Measurements from ENCODE around the gene ERMARD. TPM values are rescaled to one million over a fixed set of nuclear protein-coding genes. Genes with fewer than 3 reads are reported as not detected.

The ERMARD gene
- total RNA-seq, 1 experiment from 2014 or later, result 13.6 TPM

GRCh38 chr6:169755162-169755561 is 3.7 kb downstream of the ERMARD start:
- Histone ChIP-seq H4K8ac (replicated peaks; ENCODE audit: insufficient read length, low read depth, low read length) (no peak overlapping the region), H4K91ac (ENCODE audit: insufficient read length, low read depth, low read length) (no peak overlapping the region), H3K79me1 (ENCODE audit: insufficient read depth, low read depth, low read length, poor library complexity, severe bottlenecking) (no peaks in the 10 kb centered on the region), H2BK15ac (ENCODE audit: low read depth, low read length) (no peak overlapping the region), H4K5ac (ENCODE audit: insufficient read length, low read depth, low read length) (no peak overlapping the region), H2BK120ac (ENCODE audit: low read depth, low read length, poor library complexity, severe bottlenecking) (no peak overlapping the region), H3K9ac (ENCODE audit: extremely low read depth, insufficient read length, low read length) (no peak overlapping the region), H3K14ac (ENCODE audit: insufficient read depth, low read length) (no peak overlapping the region), H2BK5ac (ENCODE audit: insufficient read length, low read length) (no peak overlapping the region), H2BK12ac (ENCODE audit: insufficient read length, low read depth, low read length) (no peak overlapping the region), H3K4ac (ENCODE audit: low read depth, low read length) (no peak overlapping the region), H4K20me1 (ENCODE audit: control insufficient read depth, insufficient read depth, insufficient read length) (no peaks in the 10 kb centered on the region), H2AK5ac (ENCODE audit: insufficient read length, low read length) (no peak overlapping the region), H3K27me3 (ENCODE audit: insufficient read depth, low read length) (no peaks in the 10 kb centered on the region), H3K9me3 (ENCODE audit: control insufficient read depth, low read depth, low read length) (no peaks in the 10 kb centered on the region), H3K23ac (ENCODE audit: insufficient read length, low read depth, low read length) (no peak overlapping the region), H3K4me2 (ENCODE audit: insufficient read depth, insufficient read length, low read length) (no peak overlapping the region), H3K27ac (ENCODE audit: insufficient read length, low read depth, low read length) (no peak overlapping the region), H3K79me2 (ENCODE audit: insufficient read depth, low read length) (no peaks in the 10 kb centered on the region), H3K56ac (ENCODE audit: insufficient read length, low read depth, low read length) (no peak overlapping the region), H3K18ac (ENCODE audit: insufficient read length, low read depth, low read length) (no peak overlapping the region), H2BK20ac (ENCODE audit: low read depth, low read length, poor library complexity, severe bottlenecking) (no peak overlapping the region), H2AFZ (ENCODE audit: low read length) (no peak overlapping the region), H3T11ph (ENCODE audit: low read length) (no peak overlapping the region), H3K4me1 (ENCODE audit: insufficient read depth, low read length) (no peaks in the 10 kb centered on the region), H3K23me2 (ENCODE audit: insufficient read length, low read depth, low read length, poor library complexity, severe bottlenecking) (peaks cover 10% of the 10 kb centered on the region)
- no peak overlapping the region for H3K27ac Mint-ChIP-seq
- H3K4me1 Mint-ChIP-seq, result peaks cover 16% of the 10 kb centered on the region in 2 experiments
- H3K9me3 Mint-ChIP-seq, result no peaks in the 10 kb centered on the region
- WGBS (ENCODE audit: extremely low coverage, insufficient read length, low lambda C conversion rate), result no CpG with 5 or more reads among the region's 6 CpGs
- peaks cover 2 to 30% (median 26%) of the 10 kb centered on the region in 3 experiments; a peak in 5 of 7 replicates for H3K36me3 Mint-ChIP-seq (ENCODE audit: insufficient read depth in 1 of 3, low read depth in 3 of 3)
- no peak for DNase-seq
- TF ChIP-seq, protein P1, sequence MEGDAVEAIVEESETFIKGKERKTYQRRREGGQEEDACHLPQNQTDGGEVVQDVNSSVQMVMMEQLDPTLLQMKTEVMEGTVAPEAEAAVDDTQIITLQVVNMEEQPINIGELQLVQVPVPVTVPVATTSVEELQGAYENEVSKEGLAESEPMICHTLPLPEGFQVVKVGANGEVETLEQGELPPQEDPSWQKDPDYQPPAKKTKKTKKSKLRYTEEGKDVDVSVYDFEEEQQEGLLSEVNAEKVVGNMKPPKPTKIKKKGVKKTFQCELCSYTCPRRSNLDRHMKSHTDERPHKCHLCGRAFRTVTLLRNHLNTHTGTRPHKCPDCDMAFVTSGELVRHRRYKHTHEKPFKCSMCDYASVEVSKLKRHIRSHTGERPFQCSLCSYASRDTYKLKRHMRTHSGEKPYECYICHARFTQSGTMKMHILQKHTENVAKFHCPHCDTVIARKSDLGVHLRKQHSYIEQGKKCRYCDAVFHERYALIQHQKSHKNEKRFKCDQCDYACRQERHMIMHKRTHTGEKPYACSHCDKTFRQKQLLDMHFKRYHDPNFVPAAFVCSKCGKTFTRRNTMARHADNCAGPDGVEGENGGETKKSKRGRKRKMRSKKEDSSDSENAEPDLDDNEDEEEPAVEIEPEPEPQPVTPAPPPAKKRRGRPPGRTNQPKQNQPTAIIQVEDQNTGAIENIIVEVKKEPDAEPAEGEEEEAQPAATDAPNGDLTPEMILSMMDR (conservative IDR thresholded peaks at IDR 0.05), result no peak
- H3K4me3 Mint-ChIP-seq, result no peak overlapping the region
- H3K27me3 Mint-ChIP-seq (ENCODE audit: low read depth), result no peaks in the 10 kb centered on the region
